ENCODE measurements around the gene SBF2. TPM values are rescaled to one million over a fixed set of nuclear protein-coding genes. Genes with fewer than 3 reads are reported as not detected.
"Not testable (repeated sequence)": the region's sequence is repeated elsewhere in the genome, so short reads cannot be mapped to it uniquely, and the experiment has no call there.

Gene SBF2
- total RNA-seq, 1 donor from 2014 or later: 44.9 TPM

DNA sequence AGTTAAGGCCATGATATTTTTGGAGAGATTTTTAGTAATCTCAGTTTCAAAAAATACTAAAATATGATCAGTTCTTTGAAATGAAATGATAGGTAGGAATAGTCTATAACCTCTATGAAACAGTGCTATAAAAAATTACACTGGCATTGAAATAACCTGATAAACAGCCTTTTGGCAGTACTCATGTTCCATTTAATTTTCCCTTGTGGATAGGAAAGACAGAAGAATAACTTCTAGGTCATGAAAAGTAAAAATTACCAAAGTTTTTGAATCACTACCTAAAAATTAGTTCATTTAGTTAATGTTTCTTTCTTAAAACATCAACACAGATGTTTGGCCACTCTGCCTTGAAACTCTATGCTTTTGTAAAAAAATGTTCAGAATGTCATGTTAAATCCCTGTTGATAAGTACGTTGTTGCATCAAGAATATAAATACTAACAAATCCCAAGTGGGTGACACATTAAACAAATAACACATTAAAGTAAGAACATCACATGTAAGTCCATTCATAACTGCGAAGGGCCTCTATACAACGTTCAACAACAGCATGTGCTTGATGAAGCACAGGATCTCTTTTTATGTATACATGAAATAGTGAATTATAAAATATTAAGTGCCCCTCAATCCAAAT is 339.9 kb downstream of the SBF2 start:
- Mint-ChIP-seq H3K9me3 (ENCODE audit: low read depth) (no peaks in the 10 kb centered on the region), H3K27me3 (no peaks in the 10 kb centered on the region), H3K36me3 (ENCODE audit: insufficient read depth) (peaks cover 14% of the 10 kb centered on the region), H3K27ac (no peak overlapping the region), H3K4me3 (ENCODE audit: low read depth) (no peak overlapping the region), H3K4me1 (ENCODE audit: low read depth) (peaks cover 24% of the 10 kb centered on the region)
- TF ChIP-seq, protein P1, sequence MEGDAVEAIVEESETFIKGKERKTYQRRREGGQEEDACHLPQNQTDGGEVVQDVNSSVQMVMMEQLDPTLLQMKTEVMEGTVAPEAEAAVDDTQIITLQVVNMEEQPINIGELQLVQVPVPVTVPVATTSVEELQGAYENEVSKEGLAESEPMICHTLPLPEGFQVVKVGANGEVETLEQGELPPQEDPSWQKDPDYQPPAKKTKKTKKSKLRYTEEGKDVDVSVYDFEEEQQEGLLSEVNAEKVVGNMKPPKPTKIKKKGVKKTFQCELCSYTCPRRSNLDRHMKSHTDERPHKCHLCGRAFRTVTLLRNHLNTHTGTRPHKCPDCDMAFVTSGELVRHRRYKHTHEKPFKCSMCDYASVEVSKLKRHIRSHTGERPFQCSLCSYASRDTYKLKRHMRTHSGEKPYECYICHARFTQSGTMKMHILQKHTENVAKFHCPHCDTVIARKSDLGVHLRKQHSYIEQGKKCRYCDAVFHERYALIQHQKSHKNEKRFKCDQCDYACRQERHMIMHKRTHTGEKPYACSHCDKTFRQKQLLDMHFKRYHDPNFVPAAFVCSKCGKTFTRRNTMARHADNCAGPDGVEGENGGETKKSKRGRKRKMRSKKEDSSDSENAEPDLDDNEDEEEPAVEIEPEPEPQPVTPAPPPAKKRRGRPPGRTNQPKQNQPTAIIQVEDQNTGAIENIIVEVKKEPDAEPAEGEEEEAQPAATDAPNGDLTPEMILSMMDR (IDR thresholded peaks at IDR 0.05; ENCODE audit: unreplicated experiment): no peak
- DNase-seq (ENCODE audit: low spot score, unreplicated experiment): no peak

- Mint-ChIP-seq H3K9me3 (ENCODE audit: low read depth) (no peaks in the 10 kb centered on the region), H3K36me3 (ENCODE audit: insufficient read depth) (peaks cover 4% of the 10 kb centered on the region), H3K27me3 (no peaks in the 10 kb centered on the region), H3K27ac (no peak overlapping the region), H3K4me3 (ENCODE audit: low read depth) (no peak overlapping the region), H3K4me1 (ENCODE audit: low read depth) (peaks cover 24% of the 10 kb centered on the region)
- DNase-seq (ENCODE audit: low spot score, unreplicated experiment): no peak
- TF ChIP-seq, protein P1 (IDR thresholded peaks at IDR 0.05; ENCODE audit: unreplicated experiment): no peak
Observed at GRCh38 chr11:9952511-9953196, 341.4 kb downstream of the SBF2 start.

DNA sequence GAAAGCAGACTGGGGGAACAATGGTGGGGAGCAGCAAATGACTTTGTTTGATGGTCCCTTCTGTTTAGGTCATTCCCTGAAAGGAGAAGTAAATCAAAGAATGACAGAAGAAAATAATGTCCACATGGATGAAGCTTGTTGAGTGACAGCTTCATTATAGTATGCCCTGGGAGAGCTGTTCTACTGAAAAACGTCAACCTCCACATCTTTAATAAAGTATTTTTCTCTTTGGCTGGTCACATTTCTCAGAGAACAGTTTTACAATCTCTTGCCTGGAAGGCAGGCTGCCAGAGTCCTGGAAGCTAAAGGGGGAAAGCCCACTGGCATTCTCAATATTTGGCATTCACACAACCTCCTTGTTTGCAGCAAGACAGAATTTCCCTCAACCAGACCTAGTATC is 342.2 kb downstream of the SBF2 start:
- Mint-ChIP-seq H3K27me3 (no peaks in the 10 kb centered on the region), H3K36me3 (ENCODE audit: insufficient read depth) (peaks cover 7% of the 10 kb centered on the region), H3K9me3 (ENCODE audit: low read depth) (no peaks in the 10 kb centered on the region), H3K27ac (peak overlapping the region; percentile 42), H3K4me1 (ENCODE audit: low read depth) (peaks cover 24% of the 10 kb centered on the region), H3K4me3 (ENCODE audit: low read depth) (no peak overlapping the region)
- TF ChIP-seq, protein P1 (IDR thresholded peaks at IDR 0.05; ENCODE audit: unreplicated experiment): no peak
- no peak for DNase-seq (ENCODE audit: low spot score, unreplicated experiment)

- Mint-ChIP-seq H3K9me3 (ENCODE audit: low read depth) (peaks cover 5% of the 10 kb centered on the region), H3K27ac (no peak overlapping the region), H3K36me3 (ENCODE audit: insufficient read depth) (peaks cover 14% of the 10 kb centered on the region), H3K4me3 (ENCODE audit: low read depth) (no peak overlapping the region), H3K27me3 (no peaks in the 10 kb centered on the region), H3K4me1 (ENCODE audit: low read depth) (peaks cover 24% of the 10 kb centered on the region)
- TF ChIP-seq, protein P1 (IDR thresholded peaks at IDR 0.05; ENCODE audit: unreplicated experiment): no peak
- no peak for DNase-seq (ENCODE audit: low spot score, unreplicated experiment)
Observed at GRCh38 chr11:9950462-9950861, 343.6 kb downstream of the SBF2 start.

GRCh38 chr11:9947231-9947864 is 346.7 kb downstream of the SBF2 start:
- DNase-seq (ENCODE audit: low spot score, unreplicated experiment): no peak
- Mint-ChIP-seq H3K27me3 (no peaks in the 10 kb centered on the region), H3K27ac (no peak overlapping the region), H3K4me3 (ENCODE audit: low read depth) (no peak overlapping the region), H3K9me3 (ENCODE audit: low read depth) (peaks cover 8% of the 10 kb centered on the region), H3K36me3 (ENCODE audit: insufficient read depth) (peaks cover 20% of the 10 kb centered on the region), H3K4me1 (ENCODE audit: low read depth) (peaks cover 24% of the 10 kb centered on the region)
- TF ChIP-seq, protein P1 (IDR thresholded peaks at IDR 0.05; ENCODE audit: unreplicated experiment): no peak

DNA sequence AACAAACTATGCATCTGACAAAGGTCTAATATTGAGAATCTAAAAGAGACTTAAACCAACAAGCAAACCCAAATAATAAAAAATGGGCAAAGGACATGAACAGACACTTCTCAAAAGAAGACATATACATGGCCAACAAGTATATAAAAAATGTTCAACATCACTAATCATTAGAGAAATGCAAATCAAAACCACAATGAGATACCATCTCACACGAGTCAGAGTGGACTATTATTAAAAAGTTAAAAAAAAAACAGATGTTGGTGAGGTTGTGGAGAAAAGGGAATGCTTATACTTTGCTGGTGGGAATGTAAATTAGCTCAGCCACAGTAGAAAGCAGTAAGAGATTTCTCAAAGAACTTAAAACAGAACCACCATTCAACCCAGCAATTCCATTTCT is 348.3 kb downstream of the SBF2 start:
- H3K36me3 Mint-ChIP-seq (ENCODE audit: insufficient read depth): peaks cover 20% of the 10 kb centered on the region
- DNase-seq (ENCODE audit: low spot score, unreplicated experiment); H3K4me3 Mint-ChIP-seq (ENCODE audit: low read depth); H3K27me3 Mint-ChIP-seq; H3K4me1 Mint-ChIP-seq (ENCODE audit: low read depth); H3K27ac Mint-ChIP-seq; H3K9me3 Mint-ChIP-seq (ENCODE audit: low read depth): not testable (repeated sequence)
